Endothelial cell of umbilical vein (primary cell): ENCODE measurements around the gene CD83. TPM values are rescaled to one million over a fixed set of nuclear protein-coding genes. Genes with fewer than 3 reads are reported as not detected.

Experiments used
- BruUV-seq: library from RNA; stranded (reverse); fragments of 400-500 nt; replicated peaks from 2 replicates; lab custom pipeline; 2021; lab: Mats Ljungman, UMichigan
- CTCF ChIA-PET: fragments of 300-600, 350-600 bp; sonication (Branson Sonifier 250); formaldehyde crosslinking; loops from one replicate; lab custom pipeline; 2021; ENCODE audit warnings: antibody characterized with exemption, inconsistent platforms; lab: Charles Lee
- POLR2A ChIA-PET: fragments of 300-600, 350-600 bp; sonication (Branson Sonifier 250); formaldehyde crosslinking; loops from one replicate; lab custom pipeline; 2021; ENCODE audit warnings: antibody characterized with exemption, inconsistent platforms; lab: Charles Lee
- DNase-seq: peaks from one replicate; pipeline ENCODE4 v3.0.0-alpha.2; 2011; ENCODE audit warnings: low read depth, low spot score
- FAIRE-seq: peaks from 2 replicates; lab custom pipeline; 2011; peaks lifted over from hg19 to GRCh38; lab: Jason Lieb, UNC
- H2AFZ ChIP-seq: 2 replicates; pipeline ENCODE4 v1.6.0; 2012; ENCODE audit warnings: low read depth, low read length, control low read depth, inconsistent platforms
- H3K27ac ChIP-seq: 2 replicates; pipeline ENCODE4 v1.5.1; 2011; ENCODE audit warnings: low read depth, mild to moderate bottlenecking, control low read depth, low read length, moderate library complexity; ENCODE audit not compliant: insufficient read depth
- H3K27me3 ChIP-seq, 2 experiments: 2 replicates each; pipeline versions ENCODE4 v1.6.0 to v1.6.1; 2011; ENCODE audit warnings: low read length in 2 of 2, mixed read lengths in 1 of 2; ENCODE audit not compliant: control insufficient read depth in 2 of 2, insufficient read depth in 2 of 2
- H3K36me3 ChIP-seq, 2 experiments: 2 replicates in 1 of 2; 3 replicates in 1 of 2; pipeline ENCODE4 v1.5.1; 2011; ENCODE audit warnings: low read length in 2 of 2, mild to moderate bottlenecking in 1 of 2, moderate library complexity in 1 of 2; ENCODE audit not compliant: control insufficient read depth in 2 of 2, insufficient read depth in 2 of 2; ENCODE audit errors: extremely low read depth in 1 of 2
- H3K4me1 ChIP-seq: 3 replicates; pipeline ENCODE4 v1.5.1; 2011; ENCODE audit warnings: mild to moderate bottlenecking, low read length; ENCODE audit not compliant: control insufficient read depth, insufficient read depth; ENCODE audit errors: extremely low read depth
- H3K4me2 ChIP-seq: 2 replicates; pipeline ENCODE4 v1.6.1; 2011; ENCODE audit warnings: low read length, control low read depth, mixed read lengths; ENCODE audit not compliant: insufficient read depth
- H3K4me3 ChIP-seq, 3 experiments: fragments of 200-600 bp in 1 of 3; sonication (generic), shearing (Covaris generic) in 1 of 3; replicated peaks in 1 of 3; 2 replicates each; pipeline ENCODE4 v1.5.1; 2011 to 2016; ENCODE audit warnings: control low read depth in 3 of 3, low read length in 3 of 3, mild to moderate bottlenecking in 2 of 3, inconsistent platforms in 1 of 3, low read depth in 1 of 3, moderate library complexity in 1 of 3; ENCODE audit not compliant: insufficient read depth in 1 of 3
- H3K79me2 ChIP-seq: 2 replicates; pipeline ENCODE4 v1.6.0; 2012; ENCODE audit warnings: low read length, inconsistent platforms; ENCODE audit not compliant: control insufficient read depth, insufficient read depth
- H3K9ac ChIP-seq: replicated peaks from 2 replicates; pipeline ENCODE3; 2011; ENCODE audit warnings: low read length, control low read depth; ENCODE audit not compliant: insufficient read depth; ENCODE audit errors: extremely low read depth
- H3K9me1 ChIP-seq: replicated peaks from 3 replicates; pipeline ENCODE4 v1.6.0; 2011; ENCODE audit warnings: mild to moderate bottlenecking, low read length; ENCODE audit not compliant: control insufficient read depth, insufficient read depth; ENCODE audit errors: extremely low read depth
- H3K9me3 ChIP-seq: replicated peaks from 2 replicates; pipeline ENCODE4 v1.5.1; 2012; ENCODE audit warnings: low read length, inconsistent platforms; ENCODE audit not compliant: control insufficient read depth, insufficient read depth
- H4K20me1 ChIP-seq: replicated peaks from 2 replicates; pipeline ENCODE3; 2011; ENCODE audit warnings: mild to moderate bottlenecking, low read length; ENCODE audit not compliant: control insufficient read depth, insufficient read depth; ENCODE audit errors: extremely low read depth
- EZH2 ChIP-seq: IDR thresholded peaks from 2 replicates; pipeline ENCODE4 v1.6.1; 2012; ENCODE audit warnings: borderline replicate concordance, low read depth, mild to moderate bottlenecking, moderate library complexity, low read length, inconsistent platforms; ENCODE audit not compliant: severe bottlenecking
- FOS ChIP-seq: IDR thresholded peaks from 2 replicates; pipeline ENCODE4 v1.6.1; 2011; ENCODE audit warnings: mild to moderate bottlenecking, low read length, moderate library complexity, borderline replicate concordance; ENCODE audit not compliant: insufficient read depth
- GATA2 ChIP-seq: IDR thresholded peaks from 2 replicates; pipeline ENCODE4 v1.7.0; 2011; ENCODE audit warnings: low read depth, mild to moderate bottlenecking, moderate library complexity, mixed read lengths, low read length; ENCODE audit not compliant: insufficient read length, insufficient read depth
- JUN ChIP-seq: IDR thresholded peaks from 2 replicates; pipeline ENCODE4 v1.6.1; 2011; ENCODE audit warnings: borderline replicate concordance, low read depth; ENCODE audit not compliant: insufficient read length, insufficient read depth
- MYC ChIP-seq: IDR thresholded peaks from one replicate; pipeline ENCODE4 v1.6.1; 2011; ENCODE audit warnings: mild to moderate bottlenecking, low read depth, low read length
- POLR2A ChIP-seq: IDR thresholded peaks from 2 replicates; pipeline ENCODE4 v1.6.1; 2012; ENCODE audit warnings: low read depth, mild to moderate bottlenecking, control low read depth, low read length
- POLR2AphosphoS5 ChIP-seq: IDR thresholded peaks from 2 replicates; pipeline ENCODE4 v1.6.1; 2012; ENCODE audit warnings: low read depth, mild to moderate bottlenecking, control low read depth, low read length, moderate library complexity; ENCODE audit not compliant: insufficient read depth
- dilution Hi-C: fragments of 300-500 bp; cut with MboI; formaldehyde crosslinking; loops from one replicate; pipeline ENCODE4 v1.15.0; 2019; ENCODE audit warnings: low sequenced_read_pairs; ENCODE audit not compliant: extremely low pct_ligation_motif_present
- intact Hi-C: fragments of 100-400 bp; cut with micrococcal nuclease; formaldehyde crosslinking; loops from one replicate; pipeline ENCODE4 v1.10.0; 2022
- polyA plus RNA-seq, 4 experiments: library from polyadenylated mRNA; depleted of rRNA in 3 of 4; stranded (reverse) in 3 of 4; unstranded in 1 of 4; fragments of >200 nt; gene quantifications; 2 replicates each; pipeline versions ENCODE4 v1.2.1 to v1.2.3, GENCODE V29; 2011 to 2012; ENCODE audit warnings: missing spikeins in 1 of 4
- total RNA-seq: library from RNA; stranded (reverse); gene quantifications from 2 replicates; pipeline ENCODE4 v1.2.3, GENCODE V29; 2021
- TF ChIP-seq, protein P1 (sequence below), 2 donors: IDR thresholded peaks; 1 replicate in 1 of 2; 2 replicates in 1 of 2; pipeline ENCODE4 v1.5.1; 2011; ENCODE audit warnings: low read length in 2 of 2, mild to moderate bottlenecking in 2 of 2, moderate library complexity in 2 of 2, control low read depth in 1 of 2, inconsistent platforms in 1 of 2, low read depth in 1 of 2; ENCODE audit not compliant: insufficient read depth in 1 of 2; ENCODE audit errors: extremely low read depth in 1 of 2
- TF ChIP-seq, protein P2 (sequence below): IDR thresholded peaks from 2 replicates; pipeline ENCODE4 v1.6.1; 2011; ENCODE audit not compliant: insufficient read depth, insufficient read length

CD83 gene
- total and polyA plus RNA-seq, 2 donors (not counting 3 experiments of a cell fraction or from before 2014, with no cell fraction given): 0.40 to 0.46 TPM

DNA sequence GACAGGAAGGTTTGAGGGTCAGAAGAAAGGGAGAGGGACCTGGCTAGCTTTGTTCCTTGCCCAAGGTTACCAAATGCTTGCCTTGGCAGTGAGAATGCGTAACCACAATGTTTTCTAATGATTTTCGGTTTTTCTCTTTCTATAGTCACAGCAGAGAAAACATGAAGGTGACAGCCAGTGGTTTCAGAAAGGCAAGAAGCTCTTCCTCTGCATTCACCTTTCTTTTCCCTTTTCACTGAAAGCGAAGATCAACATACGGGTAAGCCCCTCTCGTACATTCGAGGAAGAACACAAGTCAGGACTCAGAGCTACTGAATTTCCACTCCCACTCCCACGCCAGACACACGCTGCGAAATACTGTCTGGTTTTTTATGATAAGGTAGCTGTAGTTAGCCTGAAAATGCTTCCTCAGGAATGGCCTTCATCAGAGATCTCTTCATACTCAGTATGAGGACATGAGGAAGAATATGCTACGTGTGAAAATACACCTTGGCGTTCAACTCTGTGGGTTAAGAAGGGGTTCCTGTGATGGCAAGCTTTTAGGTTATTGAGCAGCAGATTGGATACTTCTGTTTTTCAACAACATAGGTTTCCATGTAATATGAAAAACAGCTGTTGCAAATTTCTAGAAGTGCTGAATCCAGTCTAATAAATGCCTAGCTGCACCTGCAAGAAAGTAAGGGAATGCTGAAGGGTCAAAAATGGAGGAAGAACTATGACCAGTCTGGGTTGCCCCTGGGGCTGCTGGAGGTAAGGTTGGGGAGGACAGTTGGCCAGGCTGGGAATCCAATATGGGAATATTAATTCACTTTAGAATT lies 7.4 kb upstream of the CD83 start:
- Histone ChIP-seq H3K9me1 (no peaks in the 10 kb centered on the region), H3K4me2 (no peak overlapping the region), H2AFZ (no peak overlapping the region), H3K36me3 (no peaks in the 10 kb centered on the region), H3K79me2 (no peaks in the 10 kb centered on the region), H3K27me3 (no peaks in the 10 kb centered on the region), H3K27ac (no peak overlapping the region), H4K20me1 (no peaks in the 10 kb centered on the region), H3K4me3 (no peak overlapping the region), H3K4me1 (no peaks in the 10 kb centered on the region), H3K9ac (no peak overlapping the region), H3K9me3 (no peaks in the 10 kb centered on the region)
- TF ChIP-seq POLR2AphosphoS5 (no peak), POLR2A (no peak), JUN (no peak), EZH2 (no peak), FOS (no peak), MYC (no peak), GATA2 (no peak)
- TF ChIP-seq, protein P1, sequence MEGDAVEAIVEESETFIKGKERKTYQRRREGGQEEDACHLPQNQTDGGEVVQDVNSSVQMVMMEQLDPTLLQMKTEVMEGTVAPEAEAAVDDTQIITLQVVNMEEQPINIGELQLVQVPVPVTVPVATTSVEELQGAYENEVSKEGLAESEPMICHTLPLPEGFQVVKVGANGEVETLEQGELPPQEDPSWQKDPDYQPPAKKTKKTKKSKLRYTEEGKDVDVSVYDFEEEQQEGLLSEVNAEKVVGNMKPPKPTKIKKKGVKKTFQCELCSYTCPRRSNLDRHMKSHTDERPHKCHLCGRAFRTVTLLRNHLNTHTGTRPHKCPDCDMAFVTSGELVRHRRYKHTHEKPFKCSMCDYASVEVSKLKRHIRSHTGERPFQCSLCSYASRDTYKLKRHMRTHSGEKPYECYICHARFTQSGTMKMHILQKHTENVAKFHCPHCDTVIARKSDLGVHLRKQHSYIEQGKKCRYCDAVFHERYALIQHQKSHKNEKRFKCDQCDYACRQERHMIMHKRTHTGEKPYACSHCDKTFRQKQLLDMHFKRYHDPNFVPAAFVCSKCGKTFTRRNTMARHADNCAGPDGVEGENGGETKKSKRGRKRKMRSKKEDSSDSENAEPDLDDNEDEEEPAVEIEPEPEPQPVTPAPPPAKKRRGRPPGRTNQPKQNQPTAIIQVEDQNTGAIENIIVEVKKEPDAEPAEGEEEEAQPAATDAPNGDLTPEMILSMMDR (IDR thresholded peaks at IDR 0.05; ENCODE audit: extremely low read depth in 1 of 2, insufficient read depth in 1 of 2, low read depth in 1 of 2, low read length in 2 of 2): no peak
- TF ChIP-seq, protein P2, sequence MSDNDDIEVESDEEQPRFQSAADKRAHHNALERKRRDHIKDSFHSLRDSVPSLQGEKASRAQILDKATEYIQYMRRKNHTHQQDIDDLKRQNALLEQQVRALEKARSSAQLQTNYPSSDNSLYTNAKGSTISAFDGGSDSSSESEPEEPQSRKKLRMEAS: no peak
- intact Hi-C loops (no loop called here), dilution Hi-C loops (no loop called here)
- FAIRE-seq: no peak
- BruUV-seq: no TSS peak
- CTCF ChIA-PET: interaction anchor here (0.9 to 1.5 kb wide), 4 partner anchors 15 to 202 kb away, joined by 3 to 4 read pairs (median 3); no protein-coding TSS in a partner anchor
- POLR2A ChIA-PET: no interaction called here
- no peak for DNase-seq
